GM12801 (cell line): ENCODE measurements around the gene MAPKAP1.

Experiments used
- TF ChIP-seq, protein P1 (sequence below): IDR thresholded peaks from one replicate; pipeline ENCODE4 v1.5.1; 2011; ENCODE audit warnings: control low read depth; ENCODE audit not compliant: insufficient read length; ENCODE audit errors: extremely low read depth

MAPKAP1 gene

GRCh38 chr9:125706651-125707471 lies at the start of gene MAPKAP1:
TSS of gene MAPKAP1 (minus strand) at chr9:125707208. CDS start at chr9:125672574, 34,634 bp downstream.
- TF ChIP-seq, protein P1, sequence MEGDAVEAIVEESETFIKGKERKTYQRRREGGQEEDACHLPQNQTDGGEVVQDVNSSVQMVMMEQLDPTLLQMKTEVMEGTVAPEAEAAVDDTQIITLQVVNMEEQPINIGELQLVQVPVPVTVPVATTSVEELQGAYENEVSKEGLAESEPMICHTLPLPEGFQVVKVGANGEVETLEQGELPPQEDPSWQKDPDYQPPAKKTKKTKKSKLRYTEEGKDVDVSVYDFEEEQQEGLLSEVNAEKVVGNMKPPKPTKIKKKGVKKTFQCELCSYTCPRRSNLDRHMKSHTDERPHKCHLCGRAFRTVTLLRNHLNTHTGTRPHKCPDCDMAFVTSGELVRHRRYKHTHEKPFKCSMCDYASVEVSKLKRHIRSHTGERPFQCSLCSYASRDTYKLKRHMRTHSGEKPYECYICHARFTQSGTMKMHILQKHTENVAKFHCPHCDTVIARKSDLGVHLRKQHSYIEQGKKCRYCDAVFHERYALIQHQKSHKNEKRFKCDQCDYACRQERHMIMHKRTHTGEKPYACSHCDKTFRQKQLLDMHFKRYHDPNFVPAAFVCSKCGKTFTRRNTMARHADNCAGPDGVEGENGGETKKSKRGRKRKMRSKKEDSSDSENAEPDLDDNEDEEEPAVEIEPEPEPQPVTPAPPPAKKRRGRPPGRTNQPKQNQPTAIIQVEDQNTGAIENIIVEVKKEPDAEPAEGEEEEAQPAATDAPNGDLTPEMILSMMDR: no peak

DNA sequence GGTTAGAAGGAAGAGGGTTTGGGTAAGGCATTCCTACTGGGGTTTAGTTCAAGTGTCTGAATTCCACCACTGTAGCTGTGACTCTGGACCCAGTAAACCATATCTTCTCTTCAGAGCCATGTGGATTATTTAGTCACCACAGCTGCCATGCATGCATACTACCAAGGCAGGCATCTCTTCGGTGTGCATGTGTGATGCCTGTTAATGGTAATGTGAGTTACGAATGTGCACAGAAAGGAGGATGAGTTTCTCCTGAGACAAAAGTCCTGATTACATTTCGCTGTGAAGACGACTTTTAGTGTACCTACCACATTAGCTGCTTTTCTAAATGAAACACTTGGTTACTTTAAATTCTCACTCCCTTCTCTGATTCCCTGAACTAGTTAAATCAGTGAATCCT lies 49.5 kb upstream of the MAPKAP1 start:
- TF ChIP-seq, protein P1: no peak

DNA sequence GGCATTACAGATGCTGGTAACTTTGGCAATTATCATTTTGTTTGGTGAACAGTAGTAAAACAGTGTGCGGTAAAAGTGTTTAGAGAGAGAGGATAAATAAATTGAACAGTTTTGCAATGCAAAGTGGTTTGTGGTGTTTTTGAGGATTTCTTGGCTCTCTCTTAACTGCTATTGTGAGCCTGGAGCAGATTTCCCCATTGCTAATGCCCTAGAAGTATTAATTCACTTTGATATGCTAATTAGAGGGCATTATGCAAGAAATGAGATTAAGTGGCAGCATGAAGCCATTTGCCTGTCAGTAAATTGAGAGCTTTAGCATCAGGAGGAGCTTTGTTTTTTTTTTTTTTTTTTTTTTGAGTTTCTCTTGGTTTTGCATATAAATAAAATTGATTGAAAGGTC lies 48.3 kb upstream of the MAPKAP1 start:
- TF ChIP-seq, protein P1: no peak

DNA sequence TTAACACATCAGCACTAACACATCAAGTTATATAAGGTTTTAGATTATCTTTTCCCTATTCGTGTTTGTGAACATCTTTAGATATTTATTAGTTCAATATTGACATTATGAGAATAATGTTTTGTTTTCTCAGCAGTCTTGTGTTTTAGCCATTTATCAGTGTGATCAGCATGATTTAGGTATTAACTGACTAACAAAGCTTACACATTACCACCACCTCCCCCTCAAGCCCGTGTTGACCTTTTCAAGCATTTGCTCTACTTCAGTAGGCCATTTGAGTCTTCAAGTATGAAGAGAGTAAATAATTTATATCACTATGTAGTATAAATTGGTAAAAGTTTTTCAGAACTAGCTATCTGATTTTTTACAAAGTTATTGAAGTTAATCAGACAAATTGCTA lies 47.1 kb upstream of the MAPKAP1 start:
- TF ChIP-seq, protein P1: no peak

DNA sequence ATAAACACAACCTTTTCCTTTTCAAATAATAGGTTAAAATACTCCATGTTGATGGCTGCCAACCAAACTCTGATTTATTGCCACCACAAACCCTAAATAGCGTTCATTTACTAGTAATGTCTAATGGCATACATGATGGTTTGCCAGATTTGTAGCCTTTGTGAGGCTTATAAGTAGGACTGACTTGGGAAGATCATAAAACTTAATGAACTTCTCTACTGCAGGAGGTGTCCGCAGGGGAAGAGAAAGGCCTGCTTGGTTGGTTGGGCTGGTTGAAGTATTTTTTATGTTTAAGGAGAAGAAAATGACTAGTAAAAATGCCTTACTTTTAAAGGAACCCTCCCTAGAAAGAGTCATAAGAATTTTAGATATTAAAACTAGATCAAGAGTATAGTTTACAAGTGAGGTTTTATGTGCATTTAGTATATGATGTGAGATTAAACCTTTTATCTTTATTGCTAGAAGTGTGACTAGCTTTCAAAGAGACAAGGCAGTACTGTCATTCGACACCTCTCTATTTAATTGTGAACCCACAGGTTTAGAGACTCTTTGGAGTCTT lies 45.1 kb upstream of the MAPKAP1 start:
- TF ChIP-seq, protein P1: no peak

DNA sequence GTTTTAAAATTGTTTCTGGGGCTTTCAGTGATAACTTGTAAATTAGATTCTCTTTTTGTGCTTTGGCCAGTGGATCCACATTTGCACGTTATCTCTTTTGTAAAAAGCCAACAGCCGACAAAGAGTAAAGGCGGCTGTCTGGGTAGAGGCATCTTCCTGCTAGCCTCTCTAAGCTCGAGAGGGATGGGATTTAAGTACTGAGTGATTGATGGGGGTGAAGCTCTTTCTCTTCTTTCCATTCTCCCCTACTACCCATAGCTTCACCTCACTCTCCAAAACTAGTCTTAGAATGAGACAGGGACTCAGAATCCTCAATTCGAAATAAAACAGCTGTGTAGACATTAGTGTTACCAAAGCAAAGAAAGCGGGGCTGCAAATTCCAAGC lies 43.6 kb upstream of the MAPKAP1 start:
- TF ChIP-seq, protein P1: no peak

DNA sequence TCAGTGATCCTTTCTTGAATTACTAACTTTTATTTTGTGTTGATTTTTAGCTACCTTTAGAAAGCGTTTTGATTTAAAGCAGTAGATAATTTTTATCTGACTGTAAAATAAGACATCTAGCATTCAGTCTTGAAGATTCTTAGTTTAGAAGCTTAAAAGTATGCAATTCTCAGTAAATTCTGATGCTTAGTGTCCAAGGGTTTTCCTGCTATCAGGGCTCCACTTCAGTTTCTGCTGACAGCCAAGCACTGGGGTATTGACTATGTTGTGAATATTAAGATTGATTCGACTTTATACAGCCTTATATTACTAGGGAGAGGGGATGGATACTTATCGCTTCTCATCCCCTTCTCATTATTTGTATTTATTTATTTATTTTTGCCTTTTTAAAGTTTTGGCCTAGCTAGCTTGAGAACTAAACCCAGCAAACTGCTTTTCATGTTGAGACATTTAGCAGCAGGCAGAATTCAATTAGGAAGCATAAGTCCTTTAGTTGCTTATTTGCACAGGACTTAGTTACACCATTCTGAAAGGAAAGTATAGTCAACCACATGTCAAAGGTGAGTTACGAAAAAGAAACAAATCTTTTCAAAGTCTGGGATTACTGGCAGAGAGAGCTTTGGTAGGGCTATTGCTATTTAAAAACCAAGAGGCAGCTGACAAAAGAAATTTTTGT lies 43.1 kb upstream of the MAPKAP1 start:
- TF ChIP-seq, protein P1: no peak
